ENCODE measurements around the gene ARIH1.
"Not testable (repeated sequence)": the region's sequence is repeated elsewhere in the genome, so short reads cannot be mapped to it uniquely, and the experiment has no call there.

ARIH1 gene

GRCh38 chr15:72585476-72586058, 111.4 kb downstream of the ARIH1 start:
- no peaks in the 10 kb centered on the region for H3K4me1 ChIP-seq (ENCODE audit: insufficient read depth, low read length)
- no peaks in the 10 kb centered on the region for H3K9me3 ChIP-seq (ENCODE audit: control insufficient read depth, insufficient read depth, low read length)
- H3K9ac ChIP-seq (ENCODE audit: low read depth, low read length): no peak overlapping the region
- H3K36me3 ChIP-seq (ENCODE audit: insufficient read depth, low read length): peaks cover 14% of the 10 kb centered on the region

DNA sequence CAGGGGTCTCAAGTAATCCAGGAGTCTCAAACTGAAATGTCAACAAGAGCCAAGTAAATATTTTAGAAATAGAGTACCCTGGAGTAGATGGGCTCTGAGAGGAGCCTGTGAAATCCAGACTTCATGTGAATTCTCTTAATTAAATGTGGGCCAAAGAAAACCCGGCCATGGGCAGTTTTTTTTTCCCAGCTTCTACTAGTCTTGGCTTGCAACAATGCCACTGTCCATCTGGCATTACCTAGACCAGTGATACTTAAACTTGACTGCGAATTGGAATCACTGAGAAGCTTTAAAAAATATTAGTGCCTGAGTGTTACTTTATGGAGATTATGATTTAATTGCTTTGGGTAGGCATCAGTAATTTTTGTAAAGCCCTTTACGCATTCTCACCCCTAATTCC, 114.0 kb downstream of the ARIH1 start:
- Histone ChIP-seq H3K36me3 (ENCODE audit: insufficient read depth, low read length) (peaks cover 11% of the 10 kb centered on the region), H3K4me1 (ENCODE audit: insufficient read depth, low read length) (no peaks in the 10 kb centered on the region), H3K9me3 (ENCODE audit: control insufficient read depth, insufficient read depth, low read length) (no peaks in the 10 kb centered on the region), H3K9ac (ENCODE audit: low read depth, low read length) (no peak overlapping the region)

DNA sequence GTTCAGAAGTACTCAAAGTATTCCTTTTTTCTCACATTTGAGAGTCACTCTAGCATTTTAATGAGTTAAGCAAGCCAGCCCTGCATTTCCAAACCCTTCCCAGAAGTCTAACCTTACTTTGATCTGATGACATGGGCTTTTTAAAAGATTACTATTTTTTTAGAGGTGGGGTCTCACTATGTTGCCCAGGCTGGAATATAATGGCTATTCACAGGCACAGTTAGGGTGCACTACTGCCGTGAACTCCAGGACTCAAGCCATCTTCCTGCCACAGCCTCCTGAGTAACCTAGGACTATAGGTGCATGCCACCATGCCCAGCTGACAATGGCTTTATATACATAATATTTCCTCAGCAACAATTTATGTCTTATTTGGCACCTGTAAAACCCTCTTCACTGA, 116.3 kb downstream of the ARIH1 start:
- Histone ChIP-seq H3K4me1 (ENCODE audit: insufficient read depth, low read length) (no peaks in the 10 kb centered on the region), H3K9ac (ENCODE audit: low read depth, low read length) (no peak overlapping the region), H3K9me3 (ENCODE audit: control insufficient read depth, insufficient read depth, low read length) (no peaks in the 10 kb centered on the region), H3K36me3 (ENCODE audit: insufficient read depth, low read length) (peaks cover 5% of the 10 kb centered on the region; the same call in 1 of the 2 replicates)

DNA sequence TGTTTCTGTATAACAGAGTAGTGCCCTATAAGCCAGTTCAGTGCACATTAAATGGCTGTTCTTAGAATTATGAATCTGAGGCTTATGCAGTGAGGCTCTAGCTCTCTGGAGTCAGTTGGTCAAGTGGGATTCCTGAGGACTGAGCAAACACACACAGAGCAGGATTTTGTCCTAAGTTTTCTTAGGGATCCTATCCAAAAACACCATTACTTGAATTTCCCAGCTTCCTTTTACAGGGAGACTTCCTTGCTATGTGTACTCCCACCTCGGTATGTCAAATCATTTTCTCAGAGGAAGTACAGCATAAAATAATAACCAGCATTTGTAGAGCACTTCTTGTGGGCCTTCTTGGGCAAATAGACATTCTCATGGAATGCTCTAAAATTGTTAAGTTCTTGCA, 117.2 kb downstream of the ARIH1 start:
- no peaks in the 10 kb centered on the region for H3K36me3 ChIP-seq (ENCODE audit: insufficient read depth, low read length)

GRCh38 chr15:72592097-72592496, 118.0 kb downstream of the ARIH1 start:
- H3K36me3 ChIP-seq (ENCODE audit: insufficient read depth, low read length): no peaks in the 10 kb centered on the region
- H3K9me3 ChIP-seq (ENCODE audit: control insufficient read depth, insufficient read depth, low read length): no peaks in the 10 kb centered on the region
- H3K4me1 ChIP-seq (ENCODE audit: insufficient read depth, low read length): no peaks in the 10 kb centered on the region
- H3K9ac ChIP-seq (ENCODE audit: low read depth, low read length): no peak overlapping the region

More for the DNA sequence above, 117.2 kb downstream of the ARIH1 start:
- H3K9me3 ChIP-seq (ENCODE audit: control insufficient read depth, insufficient read depth, low read length): no peaks in the 10 kb centered on the region
- H3K9ac ChIP-seq (ENCODE audit: low read depth, low read length): no peak overlapping the region
- no peaks in the 10 kb centered on the region for H3K4me1 ChIP-seq (ENCODE audit: insufficient read depth, low read length)

DNA sequence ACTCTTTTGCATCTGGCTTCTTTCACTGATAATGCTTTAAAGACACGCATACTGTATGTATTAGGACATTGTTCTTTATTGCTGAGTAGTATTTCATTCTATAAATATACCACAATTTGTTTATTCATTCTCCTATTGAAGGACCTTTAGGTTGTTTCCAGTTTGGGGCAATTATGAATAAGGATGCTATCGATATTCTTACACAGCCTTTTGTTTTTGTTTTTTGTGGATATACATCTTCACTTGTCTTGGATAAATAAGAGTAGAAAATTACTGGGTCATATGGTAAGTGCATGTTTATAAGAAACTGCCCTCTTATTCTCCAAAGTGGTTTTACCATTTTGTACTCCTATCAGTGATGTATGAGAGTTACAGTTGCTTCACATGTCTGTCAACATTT, 118.5 kb downstream of the ARIH1 start:
- no peaks in the 10 kb centered on the region for H3K9me3 ChIP-seq (ENCODE audit: control insufficient read depth, insufficient read depth, low read length)
- H3K4me1 ChIP-seq (ENCODE audit: insufficient read depth, low read length): no peaks in the 10 kb centered on the region
- no peak overlapping the region for H3K9ac ChIP-seq (ENCODE audit: low read depth, low read length)
- H3K36me3 ChIP-seq (ENCODE audit: insufficient read depth, low read length): no peaks in the 10 kb centered on the region

GRCh38 chr15:72593838-72594237, 119.7 kb downstream of the ARIH1 start:
- no peaks in the 10 kb centered on the region for H3K36me3 ChIP-seq (ENCODE audit: insufficient read depth, low read length)
- H3K4me1 ChIP-seq (ENCODE audit: insufficient read depth, low read length): no peaks in the 10 kb centered on the region
- no peaks in the 10 kb centered on the region for H3K9me3 ChIP-seq (ENCODE audit: control insufficient read depth, insufficient read depth, low read length)
- no peak overlapping the region for H3K9ac ChIP-seq (ENCODE audit: low read depth, low read length)

GRCh38 chr15:72599855-72600464, 125.8 kb downstream of the ARIH1 start:
- no peaks in the 10 kb centered on the region for H3K36me3 ChIP-seq (ENCODE audit: insufficient read depth, low read length)
- no peak overlapping the region for H3K9ac ChIP-seq (ENCODE audit: low read depth, low read length)
- no peaks in the 10 kb centered on the region for H3K9me3 ChIP-seq (ENCODE audit: control insufficient read depth, insufficient read depth, low read length)
- H3K4me1 ChIP-seq (ENCODE audit: insufficient read depth, low read length): peaks cover 5% of the 10 kb centered on the region; the same call in 1 of the 2 replicates

DNA sequence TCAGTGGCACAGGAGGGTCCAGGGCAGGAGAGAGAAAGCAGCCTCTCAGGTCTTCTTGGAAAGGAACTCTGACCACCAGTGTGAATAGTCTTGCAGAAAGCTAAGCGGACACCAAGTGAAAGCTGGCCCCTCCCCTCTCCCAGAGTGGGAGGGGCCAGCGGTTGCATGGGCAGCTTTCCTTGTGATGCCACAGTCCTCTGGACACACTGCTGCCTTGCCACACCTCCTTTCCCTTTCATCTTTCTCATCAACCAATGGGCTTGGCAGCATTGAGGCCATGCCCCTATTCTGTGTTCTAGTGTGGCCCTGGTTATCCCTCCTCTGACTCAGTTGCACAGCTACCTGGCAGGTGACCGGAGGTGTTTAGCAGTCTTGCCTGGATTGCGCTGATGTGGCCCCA, 130.7 kb downstream of the ARIH1 start:
- H3K9me3 ChIP-seq (ENCODE audit: control insufficient read depth, insufficient read depth, low read length): no peaks in the 10 kb centered on the region
- H3K36me3 ChIP-seq (ENCODE audit: insufficient read depth, low read length): no peaks in the 10 kb centered on the region
- H3K9ac ChIP-seq (ENCODE audit: low read depth, low read length): peak overlapping the region; percentile 4; the same call in 1 of the 2 replicates
- peaks cover 5% of the 10 kb centered on the region; the same call in 1 of the 2 replicates for H3K4me1 ChIP-seq (ENCODE audit: insufficient read depth, low read length)

DNA sequence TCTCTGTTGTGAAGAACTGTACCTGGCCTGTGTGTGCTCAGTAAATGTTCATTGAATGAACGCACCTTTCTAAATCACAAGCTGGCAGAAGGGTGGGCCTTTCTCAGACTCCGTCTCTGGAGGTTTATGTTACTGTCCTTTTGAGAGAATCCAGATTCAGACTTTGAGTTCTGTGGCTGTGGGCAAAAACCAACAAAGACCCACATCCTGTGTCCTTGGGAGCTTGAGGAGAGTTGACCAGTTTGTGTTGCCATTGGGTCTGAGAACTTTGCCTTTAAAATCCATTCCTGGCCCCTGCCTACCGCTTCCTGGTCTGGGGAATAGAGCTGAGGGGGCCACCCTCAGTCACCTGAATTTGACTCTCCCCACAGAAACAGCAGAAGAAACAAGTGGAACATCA, 134.0 kb downstream of the ARIH1 start:
- H3K9me3 ChIP-seq (ENCODE audit: control insufficient read depth, insufficient read depth, low read length); H3K4me1 ChIP-seq (ENCODE audit: insufficient read depth, low read length); H3K9ac ChIP-seq (ENCODE audit: low read depth, low read length); H3K36me3 ChIP-seq (ENCODE audit: insufficient read depth, low read length): not testable (repeated sequence)

DNA sequence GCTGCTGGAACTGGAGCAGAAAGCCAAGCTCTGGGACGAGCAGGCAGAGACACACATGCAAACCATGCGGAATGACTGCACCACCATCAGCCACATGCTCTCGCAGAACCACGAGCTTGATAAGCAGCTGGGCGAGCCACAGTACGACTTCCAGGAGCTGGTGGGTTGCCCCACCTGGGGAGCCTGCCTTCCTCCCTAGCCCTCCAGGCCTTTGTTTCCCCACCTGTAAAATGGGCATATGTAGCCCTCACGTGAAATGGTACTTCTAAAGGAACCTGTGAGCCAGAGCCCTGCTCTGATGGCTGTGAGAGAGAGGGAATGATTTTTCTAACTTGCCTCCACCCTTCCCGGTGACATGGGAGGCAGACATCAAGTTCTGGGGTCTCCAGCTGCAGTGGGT, 135.7 kb downstream of the ARIH1 start:
- Histone ChIP-seq H3K9me3 (ENCODE audit: control insufficient read depth, insufficient read depth, low read length) (no peaks in the 10 kb centered on the region), H3K9ac (ENCODE audit: low read depth, low read length) (no peak overlapping the region), H3K36me3 (ENCODE audit: insufficient read depth, low read length) (no peaks in the 10 kb centered on the region), H3K4me1 (ENCODE audit: insufficient read depth, low read length) (no peaks in the 10 kb centered on the region; the same call in 1 of the 2 replicates)

GRCh38 chr15:72612324-72612723, 138.2 kb downstream of the ARIH1 start:
- not testable (repeated sequence) for H3K36me3 ChIP-seq (ENCODE audit: insufficient read depth, low read length); H3K9ac ChIP-seq (ENCODE audit: low read depth, low read length); H3K9me3 ChIP-seq (ENCODE audit: control insufficient read depth, insufficient read depth, low read length)
- peaks cover 12% of the 10 kb centered on the region; the same call in 1 of the 2 replicates for H3K4me1 ChIP-seq (ENCODE audit: insufficient read depth, low read length)

DNA sequence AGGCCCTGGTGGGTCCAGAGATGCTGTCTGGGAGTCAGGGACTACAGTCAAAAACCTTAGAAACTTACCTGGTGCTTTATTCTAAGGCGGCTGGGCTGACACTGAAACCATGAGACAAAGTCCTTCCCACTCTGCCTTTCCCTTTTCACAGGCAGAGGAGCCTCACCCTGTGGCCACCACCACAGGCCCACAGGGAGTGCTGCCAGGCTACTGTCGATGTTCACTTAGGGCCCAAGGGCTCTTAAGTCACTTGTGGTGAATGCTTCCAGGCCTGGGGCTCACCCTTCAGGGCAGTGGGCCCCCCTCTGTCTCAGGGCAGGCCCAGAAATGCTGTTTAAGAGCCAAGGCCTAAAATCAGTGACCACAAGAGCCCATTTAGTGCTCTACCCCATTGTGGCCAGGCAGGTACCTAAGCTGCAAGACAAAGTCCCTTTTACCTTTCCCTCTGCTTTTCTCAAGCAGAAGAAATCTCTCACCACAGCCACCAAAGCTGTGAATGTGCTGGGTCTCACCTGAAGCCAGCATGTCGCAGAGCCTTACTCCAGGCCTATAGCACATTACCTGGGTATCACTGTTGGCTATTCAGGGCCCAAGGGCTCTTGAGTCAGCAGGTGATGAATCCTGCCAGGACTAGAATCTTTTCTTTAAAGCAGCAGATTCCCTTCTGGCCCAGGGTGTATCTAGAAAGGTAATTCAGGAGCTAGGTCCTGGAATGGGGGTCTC, 140.8 kb downstream of the ARIH1 start:
- H3K4me1 ChIP-seq (ENCODE audit: insufficient read depth, low read length): peaks cover 12% of the 10 kb centered on the region; the same call in 1 of the 2 replicates
- no peaks in the 10 kb centered on the region for H3K9me3 ChIP-seq (ENCODE audit: control insufficient read depth, insufficient read depth, low read length)
- no peak overlapping the region for H3K9ac ChIP-seq (ENCODE audit: low read depth, low read length)
- H3K36me3 ChIP-seq (ENCODE audit: insufficient read depth, low read length): no peaks in the 10 kb centered on the region

DNA sequence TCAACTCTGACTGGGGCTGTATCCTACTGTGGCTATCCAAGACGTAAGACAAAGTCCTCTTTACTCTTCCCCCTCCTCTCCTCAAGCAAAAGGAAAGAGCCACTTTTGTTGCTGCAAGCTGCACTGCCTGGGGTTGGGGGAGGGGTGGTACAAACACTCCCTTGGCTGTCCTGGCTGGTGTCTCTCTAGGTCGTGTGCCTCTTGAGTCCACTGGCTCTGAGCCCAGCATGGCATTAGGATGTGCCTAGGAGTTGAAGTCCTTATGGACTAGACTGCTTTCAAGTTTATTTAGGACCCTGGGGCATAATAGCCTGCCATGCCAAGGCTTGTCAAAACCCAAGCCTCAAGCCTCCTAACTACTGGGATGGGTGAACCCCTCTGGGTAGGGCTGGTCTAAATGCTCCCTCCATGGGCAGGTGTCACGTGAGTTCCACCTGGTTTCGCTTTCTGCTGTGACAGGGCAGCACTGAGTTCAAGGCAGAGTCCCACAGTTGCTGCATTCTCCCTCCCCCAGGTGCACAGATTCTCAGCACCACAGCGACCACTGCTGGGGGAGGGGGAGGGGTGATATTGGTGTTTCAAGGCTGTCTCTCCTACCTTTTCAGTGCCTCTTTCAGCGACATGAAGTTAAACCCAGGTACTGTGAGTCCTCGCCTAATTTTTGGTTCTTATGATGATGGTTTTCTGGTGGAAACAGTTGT, 141.6 kb downstream of the ARIH1 start:
- not testable (repeated sequence) for H3K36me3 ChIP-seq (ENCODE audit: insufficient read depth, low read length); H3K9me3 ChIP-seq (ENCODE audit: control insufficient read depth, insufficient read depth, low read length)
- Histone ChIP-seq H3K4me1 (ENCODE audit: insufficient read depth, low read length) (peaks cover 12% of the 10 kb centered on the region; the same call in 1 of the 2 replicates), H3K9ac (ENCODE audit: low read depth, low read length) (peak overlapping the region; percentile 3; the same call in 1 of the 2 replicates)
